SU-DHL-6 (cell line): ENCODE measurements around the gene ROMO1.

Experiments used
- CTCF ChIP-seq: fragments of 200-600 bp; sonication (generic); IDR thresholded peaks from one replicate; pipeline ENCODE4 v1.5.1; 2017; ENCODE audit warnings: antibody characterized with exemption, mild to moderate bottlenecking, low read length, moderate library complexity; ENCODE audit not compliant: insufficient read depth, poor library complexity, severe bottlenecking
- EZH2phosphoT487 ChIP-seq: fragments of 200-600 bp; sonication (generic), shearing (Covaris generic); conservative IDR thresholded peaks from 2 replicates; pipeline ENCODE4 v1.6.1; 2018; ENCODE audit warnings: mild to moderate bottlenecking, antibody characterized with exemption, low read length, moderate library complexity, mixed read lengths

- TF ChIP-seq CTCF (no peak), EZH2phosphoT487 (no peak)
Observed at GRCh38 chr20:35663516-35664465, 35.4 kb upstream of the ROMO1 start.
